GM18867 (cell line): ENCODE measurements around the gene PIBF1.
A peak's percentile ranks its signal among the peaks of the same experiment; 100 is the strongest.
"Not testable (repeated sequence)": the region's sequence is repeated elsewhere in the genome, so short reads cannot be mapped to it uniquely, and the experiment has no call there.

ENCODE experiments used
- ATAC-seq: cut with Tn5 transposase; IDR thresholded peaks from one replicate; pipeline ENCODE4 v1.9.1; 2021; ENCODE audit warnings: mild to moderate bottlenecking, moderate library complexity; ENCODE audit not compliant: unreplicated experiment

Gene PIBF1, protein sequence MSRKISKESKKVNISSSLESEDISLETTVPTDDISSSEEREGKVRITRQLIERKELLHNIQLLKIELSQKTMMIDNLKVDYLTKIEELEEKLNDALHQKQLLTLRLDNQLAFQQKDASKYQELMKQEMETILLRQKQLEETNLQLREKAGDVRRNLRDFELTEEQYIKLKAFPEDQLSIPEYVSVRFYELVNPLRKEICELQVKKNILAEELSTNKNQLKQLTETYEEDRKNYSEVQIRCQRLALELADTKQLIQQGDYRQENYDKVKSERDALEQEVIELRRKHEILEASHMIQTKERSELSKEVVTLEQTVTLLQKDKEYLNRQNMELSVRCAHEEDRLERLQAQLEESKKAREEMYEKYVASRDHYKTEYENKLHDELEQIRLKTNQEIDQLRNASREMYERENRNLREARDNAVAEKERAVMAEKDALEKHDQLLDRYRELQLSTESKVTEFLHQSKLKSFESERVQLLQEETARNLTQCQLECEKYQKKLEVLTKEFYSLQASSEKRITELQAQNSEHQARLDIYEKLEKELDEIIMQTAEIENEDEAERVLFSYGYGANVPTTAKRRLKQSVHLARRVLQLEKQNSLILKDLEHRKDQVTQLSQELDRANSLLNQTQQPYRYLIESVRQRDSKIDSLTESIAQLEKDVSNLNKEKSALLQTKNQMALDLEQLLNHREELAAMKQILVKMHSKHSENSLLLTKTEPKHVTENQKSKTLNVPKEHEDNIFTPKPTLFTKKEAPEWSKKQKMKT

DNA sequence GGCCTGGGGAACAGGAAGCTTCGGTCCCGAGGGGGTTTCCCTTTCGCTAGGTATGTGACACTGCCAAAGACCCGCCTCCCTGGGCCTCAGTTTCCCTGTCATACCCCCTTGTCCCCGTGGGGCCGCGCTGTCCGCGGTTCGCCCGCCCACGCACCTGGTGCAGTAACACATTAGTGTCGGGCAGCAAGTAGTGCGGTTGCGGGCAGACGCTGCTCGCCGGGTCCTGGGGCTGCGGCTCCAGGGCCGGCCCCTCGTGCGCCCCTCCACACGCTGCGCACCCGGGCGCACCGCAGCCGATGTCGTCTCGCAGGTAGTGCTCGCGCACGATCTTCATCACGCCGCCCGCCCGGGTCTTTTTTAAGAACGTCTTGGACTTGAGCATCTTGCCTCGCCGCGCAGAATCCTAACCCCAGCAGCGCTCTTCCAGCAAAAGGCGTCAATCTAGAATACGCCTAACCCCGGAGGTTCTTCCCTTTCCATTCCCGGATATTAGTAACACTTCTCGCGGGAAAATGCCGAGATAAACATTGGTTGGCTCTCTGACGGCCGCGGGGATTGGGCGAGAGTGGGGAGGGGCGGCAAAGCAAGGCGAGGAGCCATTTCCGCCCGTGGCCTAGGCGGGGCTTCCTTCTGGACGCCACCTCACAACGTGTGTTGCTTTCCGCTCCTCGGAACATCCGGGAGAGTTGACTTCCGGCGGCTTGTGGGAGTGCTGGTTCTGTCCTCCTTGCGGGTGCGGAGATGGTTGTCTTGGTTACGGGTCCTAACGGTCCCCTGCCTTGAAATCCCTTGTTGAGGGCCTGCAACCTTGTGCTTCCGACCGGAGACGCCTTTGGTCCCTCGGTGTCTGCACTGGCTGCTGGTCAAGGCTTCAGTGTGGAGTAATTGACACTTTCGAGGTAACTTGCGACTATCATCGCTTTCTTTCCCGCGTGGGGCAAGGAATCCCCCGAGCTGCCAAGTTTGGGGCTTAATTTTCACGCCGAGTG, at the start of gene PIBF1, which contains the start of gene DIS3:
TSS of gene PIBF1 (plus strand) at position 683 of the 989 bp plus-strand sequence. CDS start 1,337 bp downstream, outside the sequence.
TSS of gene DIS3 (minus strand) at position 450 of the 989 bp plus-strand sequence. CDS start at position 382, 68 bp downstream.
- peak; percentile 98 for ATAC-seq

DNA sequence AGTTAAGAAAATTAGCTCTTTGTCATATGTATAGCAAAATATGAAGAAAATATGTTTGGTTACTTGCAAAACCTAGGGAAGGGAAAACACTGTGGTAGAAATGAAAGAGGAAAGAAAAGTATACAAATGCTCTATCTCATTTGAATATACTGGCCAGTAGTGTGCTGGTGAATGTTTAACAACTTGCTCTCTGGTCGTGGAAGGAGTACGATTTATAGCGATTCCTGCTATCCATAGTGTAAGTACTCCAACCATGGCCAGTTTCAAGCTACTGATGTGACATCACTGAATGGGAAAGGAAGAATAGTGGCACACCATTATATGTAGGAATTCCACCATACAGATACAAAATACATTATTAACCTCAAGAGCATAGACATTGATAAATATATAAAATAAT, 44.9 kb upstream of the PIBF1 start:
- ATAC-seq, result no peak

DNA sequence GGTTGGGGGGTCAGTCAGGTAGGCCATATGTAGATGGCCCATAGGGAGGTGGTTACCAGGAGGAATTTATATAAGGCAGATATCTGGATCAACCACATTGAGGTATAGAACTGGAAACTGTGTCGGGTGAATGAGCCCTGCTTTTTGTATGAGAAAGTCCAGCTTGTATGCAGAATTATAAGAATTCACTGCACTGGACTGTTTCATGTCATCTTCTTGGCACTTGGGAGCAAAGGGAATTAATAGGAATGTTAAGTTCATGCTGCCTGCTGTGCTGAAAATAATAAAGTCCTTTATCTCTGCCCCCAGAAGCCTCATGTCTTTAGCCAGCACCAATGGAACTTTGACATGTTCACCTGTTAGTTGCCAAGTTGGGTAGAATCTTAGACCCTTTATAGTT, 41.9 kb upstream of the PIBF1 start:
- ATAC-seq, result no peak

DNA sequence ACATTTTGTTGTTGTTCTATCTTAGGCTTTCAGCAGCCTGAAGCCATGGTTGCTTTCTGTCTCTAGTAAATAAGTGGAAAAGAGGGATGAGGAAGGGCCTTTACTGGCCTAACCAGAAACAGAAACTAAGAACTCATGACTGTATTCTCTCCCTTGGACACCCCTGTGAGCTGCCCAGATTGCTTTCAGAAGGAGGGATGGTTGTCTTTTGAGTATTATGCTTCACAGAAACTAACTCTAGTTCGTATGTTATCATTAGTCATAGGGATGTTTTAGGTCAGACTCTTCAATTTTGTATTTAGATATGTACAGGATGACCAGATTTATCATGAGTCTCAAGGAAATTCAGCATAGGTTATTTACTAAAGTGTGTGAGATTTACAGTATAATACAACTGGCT, 36.7 kb upstream of the PIBF1 start:
- ATAC-seq, result no peak

DNA sequence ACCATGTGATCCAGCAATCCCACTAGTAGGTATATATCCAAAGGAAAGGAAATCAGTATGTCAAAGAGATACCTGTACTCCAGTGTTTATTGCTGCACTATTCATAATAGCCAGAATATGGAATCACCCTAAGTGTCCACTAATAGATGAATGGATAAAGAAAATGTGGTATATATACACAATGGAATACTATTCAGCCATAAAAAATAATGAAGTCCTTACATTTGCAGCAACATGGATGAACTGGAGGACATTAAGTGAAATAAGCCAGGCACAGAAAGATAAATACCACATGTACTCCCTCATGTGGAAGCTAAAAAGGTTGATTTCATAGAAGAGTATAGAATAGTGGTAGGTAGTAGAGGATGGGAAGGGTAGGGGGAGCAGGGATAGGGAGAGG, 30.7 kb upstream of the PIBF1 start:
- no peak for ATAC-seq

DNA sequence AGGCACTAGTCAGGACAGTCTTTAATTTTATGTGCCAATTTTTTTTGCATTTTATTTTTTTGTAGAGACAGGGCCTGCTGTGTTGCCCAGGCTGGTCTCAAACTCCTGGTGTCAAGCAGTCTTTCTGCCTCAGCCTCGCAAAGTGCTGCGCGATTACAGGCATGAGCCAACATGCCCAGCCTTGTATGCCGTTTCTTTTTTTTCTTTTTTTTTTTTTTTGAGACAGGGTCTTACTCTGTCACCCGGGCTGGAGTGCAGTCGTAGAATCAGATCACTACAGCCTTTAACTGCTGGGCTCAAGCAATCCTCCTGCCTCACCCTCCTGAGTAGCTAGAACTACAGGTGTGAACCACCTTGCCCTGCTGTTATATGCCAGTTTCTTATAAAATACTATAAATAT, 27.8 kb upstream of the PIBF1 start:
- no peak for ATAC-seq

DNA sequence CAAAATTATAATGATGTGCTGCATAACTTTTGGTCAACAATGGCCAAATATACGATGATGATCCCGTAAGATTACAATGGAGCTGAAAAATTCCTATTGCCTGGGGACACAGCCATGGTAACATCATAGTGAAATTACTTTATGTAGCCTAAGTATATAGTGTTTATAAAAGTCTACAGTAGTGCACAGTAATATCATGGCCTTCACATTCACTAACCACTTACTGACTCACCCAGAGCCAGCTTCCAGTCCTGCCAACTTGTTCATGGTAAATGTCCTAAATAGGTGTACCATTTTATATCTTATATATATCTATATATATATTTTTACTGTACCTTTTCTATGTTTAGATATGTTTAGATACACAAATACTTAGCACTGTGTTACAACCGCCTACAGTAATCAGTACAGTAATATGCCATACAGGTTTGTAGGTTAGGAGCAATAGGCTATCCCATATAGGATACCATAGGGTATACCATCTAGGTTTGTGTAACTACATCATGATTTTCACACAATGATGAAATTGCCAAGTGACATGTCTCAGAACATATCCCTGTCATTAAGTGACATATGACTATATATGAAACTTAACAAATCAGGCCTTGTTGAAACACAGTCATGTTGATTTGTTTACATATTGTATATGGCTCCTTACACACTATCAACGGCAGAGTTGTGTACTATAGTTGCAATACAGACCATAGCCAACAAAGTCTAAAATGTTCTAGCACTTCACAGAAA, 24.0 kb upstream of the PIBF1 start:
- no peak for ATAC-seq

DNA sequence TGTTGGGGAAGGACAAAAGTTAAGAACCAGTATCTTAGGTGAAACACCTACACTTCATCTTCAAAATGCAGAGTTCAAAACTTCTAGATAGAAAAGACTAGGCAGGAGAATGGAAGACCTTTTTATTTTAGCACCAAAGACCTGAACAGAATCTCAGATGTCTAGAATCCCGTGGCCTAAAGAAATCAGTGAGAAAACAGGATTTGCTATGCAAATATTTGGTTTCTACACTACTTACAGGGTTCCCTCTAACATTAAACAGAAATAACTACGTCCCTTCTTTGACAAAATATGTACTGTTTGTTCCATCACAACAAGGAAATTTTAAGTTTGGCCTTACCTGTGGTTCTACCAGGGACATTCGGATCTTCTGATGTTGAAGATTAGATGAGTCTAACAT, 21.7 kb upstream of the PIBF1 start:
- peak; percentile 58 for ATAC-seq

DNA sequence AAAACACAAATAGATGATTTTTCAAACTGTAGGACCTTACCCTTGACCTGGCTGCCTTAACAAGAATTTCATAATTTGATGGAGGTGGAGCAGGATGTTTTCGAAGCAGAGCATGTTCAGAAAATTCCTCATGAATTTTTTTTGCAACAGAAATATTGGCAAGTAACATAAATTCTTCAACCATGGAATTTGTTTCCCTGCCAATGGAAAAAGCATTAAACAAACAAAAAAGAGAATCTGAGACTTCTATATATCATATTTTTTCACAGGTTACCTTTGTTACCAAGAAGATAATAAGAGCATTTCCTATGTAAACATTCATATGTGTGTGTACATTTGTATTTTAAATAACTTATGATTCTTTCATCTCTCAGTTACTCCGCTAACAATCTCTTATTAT, 18.5 kb upstream of the PIBF1 start:
- ATAC-seq, result no peak

DNA sequence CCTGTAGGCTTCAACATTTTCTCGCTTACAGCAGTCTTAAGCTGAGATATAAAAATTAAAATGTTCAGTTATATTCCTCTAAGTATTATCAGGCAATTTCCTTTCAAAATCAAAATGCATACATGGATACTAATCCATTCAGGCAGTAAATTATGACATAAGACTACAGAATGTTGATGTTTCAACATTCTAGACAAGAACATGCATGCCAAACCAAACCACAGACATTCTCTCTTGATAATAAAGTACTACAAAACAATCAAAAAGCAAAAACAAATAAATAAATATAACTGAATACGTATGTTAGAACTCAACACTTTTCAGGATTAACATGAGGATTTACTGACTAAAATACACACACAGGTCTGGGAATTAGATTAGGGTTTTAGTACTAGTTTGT, 7.9 kb upstream of the PIBF1 start:
- no peak for ATAC-seq

DNA sequence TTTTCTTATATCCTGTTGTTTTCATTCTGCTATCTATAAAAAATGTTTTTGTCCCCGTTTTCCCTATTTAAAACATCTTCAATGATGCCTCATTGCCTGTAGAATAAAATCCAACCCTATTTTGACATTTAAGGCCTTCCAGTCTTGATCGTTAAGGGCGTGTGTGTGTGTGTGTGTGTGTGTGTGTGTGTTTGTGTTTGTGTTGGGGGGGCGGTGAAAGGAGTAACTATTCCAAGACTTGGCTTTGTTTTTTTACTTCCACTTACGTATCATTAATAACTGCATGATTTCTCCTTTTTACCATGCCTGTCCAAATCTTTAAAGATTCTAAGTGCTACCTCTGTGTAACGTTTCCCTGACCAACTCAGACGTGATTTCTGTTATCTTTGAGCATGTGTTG, 784 bp downstream of the PIBF1 start:
- no peak for ATAC-seq

DNA sequence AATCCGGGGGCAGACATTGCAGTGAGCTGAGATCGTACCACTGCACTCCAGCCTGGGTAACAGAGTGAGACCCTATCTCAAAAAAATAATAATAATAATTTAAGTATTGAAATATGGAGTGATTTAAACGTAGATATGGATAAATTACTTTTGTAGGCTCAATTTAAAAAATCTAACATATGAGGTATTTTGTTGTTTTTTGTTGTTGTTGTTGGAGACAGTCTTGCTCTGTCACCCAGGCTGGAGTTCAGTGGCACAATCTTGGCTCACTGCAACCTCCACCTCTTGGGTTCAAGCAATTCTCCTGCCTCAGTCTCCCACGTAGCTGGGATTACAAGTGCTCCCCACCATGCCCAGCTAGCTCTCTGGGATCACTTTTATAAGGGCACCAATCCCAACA, 2.7 kb downstream of the PIBF1 start:
- ATAC-seq, result not testable (repeated sequence)

DNA sequence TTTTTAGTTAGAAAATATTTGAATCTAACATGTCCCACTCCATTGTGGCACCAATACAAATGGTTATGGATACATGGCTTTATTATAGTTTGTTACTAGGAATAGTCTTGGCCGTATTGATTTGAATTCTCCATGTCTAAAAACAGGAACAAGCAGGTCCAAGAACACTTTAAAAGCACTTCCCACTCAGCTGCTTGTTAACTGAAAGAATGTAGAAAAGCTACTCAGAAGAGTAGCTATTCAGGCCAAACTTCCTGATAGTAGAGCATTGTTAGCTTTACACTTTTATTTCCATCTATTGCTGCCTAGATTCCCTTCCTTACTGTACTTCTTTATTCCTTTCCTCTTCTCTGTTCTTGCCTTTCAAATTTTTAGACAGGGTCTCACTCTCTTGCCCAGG, 6.9 kb downstream of the PIBF1 start:
- ATAC-seq, result no peak

DNA sequence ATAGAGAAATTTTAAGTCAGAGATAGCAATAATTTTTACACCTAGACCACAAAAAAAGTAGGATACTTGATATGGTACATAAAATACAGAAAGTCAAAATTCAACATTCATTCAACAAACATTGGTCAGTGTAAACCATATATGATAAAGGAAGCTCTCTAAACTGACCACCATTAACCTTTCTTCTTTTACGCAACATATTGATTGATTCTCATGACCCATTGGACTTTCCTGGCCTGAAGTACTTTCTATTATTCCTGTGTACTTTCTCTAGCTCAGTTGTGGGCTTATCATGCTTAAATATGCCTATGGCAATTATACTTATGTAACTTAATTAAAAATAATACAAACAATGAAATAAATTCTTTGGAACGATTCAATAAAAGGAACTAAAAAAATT, 10.7 kb downstream of the PIBF1 start:
- ATAC-seq, result no peak

DNA sequence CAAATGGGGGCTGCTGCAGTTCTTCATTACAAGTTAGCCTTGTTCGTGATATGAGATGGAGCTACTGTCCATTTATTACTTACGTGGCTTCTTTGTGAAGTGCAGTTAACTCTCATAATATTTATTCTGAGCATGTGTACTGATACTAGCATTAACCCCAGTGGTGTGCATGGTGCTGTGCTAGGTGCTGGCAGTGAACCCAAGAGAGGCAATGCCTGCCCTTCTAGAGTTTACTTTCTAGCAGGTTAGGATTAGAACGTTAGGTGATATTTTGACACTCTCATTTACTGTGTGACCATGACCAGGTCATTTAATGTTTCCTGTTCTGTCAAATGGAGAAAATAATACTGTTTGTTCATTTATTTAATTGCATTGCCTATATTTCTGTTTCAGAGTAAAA, 16.9 kb downstream of the PIBF1 start:
- ATAC-seq, result no peak

DNA sequence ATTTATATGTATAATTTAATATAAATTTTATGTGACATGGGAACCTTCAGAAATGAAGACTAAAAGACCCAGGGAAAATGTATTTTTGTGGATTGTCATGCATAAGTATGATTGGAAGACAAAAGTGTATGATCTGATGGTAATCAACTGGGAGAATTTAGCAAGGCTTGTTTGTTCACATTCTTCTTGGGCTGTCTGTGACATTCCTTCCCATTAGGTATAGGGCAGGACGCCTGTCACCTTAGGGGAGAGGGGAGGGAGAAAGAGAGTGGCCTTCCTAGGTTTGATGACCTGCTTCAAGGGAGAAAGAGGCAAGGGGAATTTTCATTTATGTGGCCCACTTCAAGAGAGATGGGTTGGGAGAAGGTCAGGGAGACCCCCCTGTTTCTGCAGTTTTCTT, 22.4 kb downstream of the PIBF1 start:
- no peak for ATAC-seq

DNA sequence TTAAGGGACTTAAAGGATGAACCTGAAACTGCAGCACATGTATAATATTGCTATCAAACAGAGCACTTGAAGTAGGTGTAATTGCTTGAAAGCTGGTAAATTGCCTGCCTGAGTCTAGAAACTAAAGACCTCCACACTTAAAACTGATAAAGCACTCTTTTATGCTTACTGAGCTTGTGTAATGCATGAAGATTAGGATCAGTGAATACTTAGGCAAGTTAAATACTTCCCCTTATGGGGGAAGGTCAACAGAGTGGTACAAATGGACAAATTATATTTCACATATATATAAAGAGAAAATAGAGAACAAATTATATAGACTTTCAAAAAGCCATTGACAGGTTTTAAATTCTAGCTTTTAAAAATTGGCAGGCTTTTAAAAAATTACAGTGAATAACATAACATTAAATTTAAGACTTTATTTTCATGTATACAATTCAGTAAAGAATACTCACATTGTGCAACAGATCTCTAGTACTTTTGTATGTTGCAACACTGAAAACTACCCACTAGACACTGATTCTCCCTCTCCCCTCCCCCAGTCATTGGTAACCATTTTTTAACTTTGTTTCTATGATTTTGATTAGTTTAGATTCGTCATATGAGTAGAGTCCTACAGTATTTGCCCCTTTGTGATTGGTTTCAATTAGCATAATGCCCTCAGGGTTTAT, 23.9 kb downstream of the PIBF1 start:
- no peak for ATAC-seq

DNA sequence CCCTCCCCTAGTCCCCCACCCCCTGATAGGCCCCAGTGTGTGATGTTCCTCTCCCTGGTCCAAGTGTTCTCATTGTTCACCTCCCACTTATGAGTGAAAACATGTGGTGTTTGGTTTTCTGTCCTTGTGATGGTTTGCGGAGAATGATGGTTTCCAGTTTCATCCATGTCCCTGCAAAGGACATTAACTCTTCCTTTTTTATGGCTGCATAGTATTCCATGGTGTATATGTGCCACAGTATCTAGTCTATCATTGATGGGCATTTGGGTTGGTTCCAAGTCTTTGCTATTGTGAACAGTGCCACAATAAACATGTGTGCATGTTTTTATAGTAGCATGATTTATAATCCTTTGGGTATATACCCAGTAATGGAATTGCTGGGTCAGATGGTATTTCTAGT, 24.6 kb downstream of the PIBF1 start:
- not testable (repeated sequence) for ATAC-seq

DNA sequence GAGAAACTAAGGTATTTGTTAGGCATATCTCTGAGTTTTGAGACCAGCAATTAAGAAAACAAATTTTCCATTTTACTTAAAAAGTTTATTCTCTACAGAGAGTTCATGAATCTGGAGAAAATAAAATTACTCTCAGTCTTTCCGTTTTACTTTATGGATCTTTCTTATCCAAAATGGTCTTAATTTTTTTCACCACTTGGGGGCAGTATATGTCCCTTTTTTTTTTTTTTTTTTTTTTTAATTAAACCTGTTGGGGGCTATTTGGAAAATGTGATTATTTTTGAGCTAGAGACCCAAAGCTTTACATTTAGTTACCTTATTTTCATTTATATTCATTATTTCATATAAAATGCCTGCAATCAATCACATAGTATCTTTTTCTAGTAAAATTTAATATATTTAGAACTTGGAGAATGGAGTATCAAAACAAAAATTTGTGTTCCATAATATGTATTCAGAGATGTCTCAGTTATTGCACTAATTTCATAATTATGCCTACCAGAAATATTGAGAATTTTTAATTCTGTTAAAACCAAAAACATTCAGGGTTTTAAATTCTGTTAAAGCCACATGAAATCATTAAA, 27.1 kb downstream of the PIBF1 start:
- ATAC-seq, result no peak
